SH-SY5Y (cell line): ENCODE results near the gene MBNL1.

Source experiments
- GATA2 ChIP-seq: IDR thresholded peaks from 2 replicates; pipeline ENCODE4 v1.6.1; 2011; ENCODE audit warnings: mild to moderate bottlenecking, low read depth, low read length
- GATA3 ChIP-seq: IDR thresholded peaks from 2 replicates; pipeline ENCODE4 v1.6.1; 2011; ENCODE audit warnings: low read depth, mild to moderate bottlenecking, low read length, moderate library complexity

Gene MBNL1

DNA sequence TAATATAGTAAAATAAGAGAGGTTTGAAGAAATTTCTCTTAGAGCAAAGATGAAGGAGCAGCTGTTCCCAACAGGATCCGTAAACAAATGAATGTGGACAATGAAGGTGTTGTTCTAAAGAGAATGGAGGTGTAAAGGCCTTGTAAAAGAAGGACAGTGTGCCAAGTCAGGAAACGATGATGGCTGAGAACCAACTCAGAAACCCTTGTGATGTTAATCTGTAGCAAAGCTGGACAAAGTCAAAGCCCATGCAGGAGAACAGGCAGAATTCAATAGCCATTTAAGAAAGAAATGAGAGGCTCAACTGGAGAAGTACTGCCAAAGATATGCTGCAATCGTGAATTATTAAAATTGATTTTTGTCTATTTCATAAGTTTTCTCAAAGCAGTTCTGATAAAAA lies 192.2 kb downstream of the MBNL1 start:
- TF ChIP-seq GATA3 (no peak), GATA2 (no peak)

DNA sequence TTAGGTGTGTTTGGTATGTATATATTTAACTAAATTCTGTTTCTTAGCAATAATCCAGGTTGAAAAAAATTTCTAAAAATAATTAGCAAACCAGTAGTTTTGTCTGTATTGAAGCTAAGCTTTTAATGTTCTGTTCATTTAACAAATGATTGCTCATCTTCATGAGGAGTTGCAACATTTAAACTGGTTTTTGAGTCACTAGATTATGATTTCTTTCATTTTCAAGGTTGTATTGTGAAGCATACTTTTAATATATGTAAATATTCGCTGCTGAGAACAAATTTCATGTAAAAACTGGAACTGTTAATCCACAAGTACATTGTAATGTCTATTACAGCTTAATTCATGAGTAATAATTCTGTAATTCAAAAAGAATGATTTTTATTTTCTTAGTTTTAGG lies 192.7 kb downstream of the MBNL1 start:
- TF ChIP-seq GATA3 (no peak), GATA2 (no peak)

DNA sequence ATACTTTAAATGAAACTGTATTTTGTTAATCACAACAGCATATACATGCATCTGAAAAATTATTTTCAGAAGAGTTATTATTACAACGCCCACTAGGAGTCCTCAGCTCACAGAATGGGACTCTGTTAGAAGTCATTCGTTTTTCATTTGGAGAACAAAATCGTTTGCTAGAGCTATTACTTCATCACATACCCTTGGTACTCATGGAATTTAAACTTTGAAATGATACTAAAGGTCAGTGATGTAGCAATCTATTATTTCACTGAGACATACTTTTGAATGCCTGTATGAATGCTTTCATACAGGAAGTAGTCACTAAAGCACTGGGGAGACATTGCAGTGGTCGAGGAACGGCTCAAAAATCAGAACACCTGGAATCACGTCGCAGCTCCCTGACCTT lies 198.1 kb downstream of the MBNL1 start:
- TF ChIP-seq GATA3 (no peak), GATA2 (no peak)

DNA sequence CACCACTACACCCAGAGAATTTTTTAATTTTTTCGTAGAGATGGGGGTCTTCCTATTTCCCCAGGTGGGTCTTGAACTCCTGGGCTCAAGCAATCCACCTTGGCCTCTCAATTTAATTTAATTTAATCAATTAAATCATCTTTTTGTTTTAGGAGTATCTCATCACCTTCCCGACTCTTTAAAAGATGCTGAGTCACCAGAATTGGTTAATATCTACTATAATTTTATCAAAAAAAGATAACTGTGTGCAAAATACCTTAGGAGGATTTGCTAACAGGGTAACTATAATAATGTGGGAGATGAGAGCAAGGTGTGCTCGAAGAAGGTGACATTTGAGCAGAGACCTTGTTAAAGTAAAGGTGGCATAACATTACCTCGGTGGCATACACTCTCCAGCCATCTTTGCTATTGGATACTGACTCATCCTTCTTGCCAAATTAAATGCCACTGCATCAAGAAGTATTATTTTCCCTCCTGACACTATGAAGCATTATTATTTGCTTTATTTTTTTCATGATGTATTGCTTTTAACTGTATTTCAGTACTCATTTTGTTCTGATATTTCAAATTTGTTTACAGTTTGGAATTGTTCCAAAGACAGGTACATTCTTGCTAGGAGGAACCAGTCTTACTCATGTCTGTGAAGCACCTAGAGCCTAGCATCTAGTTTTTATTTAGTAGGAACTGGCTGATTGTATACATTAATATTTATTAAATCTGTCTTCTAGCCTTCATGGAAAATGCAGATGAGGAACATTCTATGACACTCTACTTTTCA lies 200.7 kb downstream of the MBNL1 start:
- no peak for TF ChIP-seq GATA3
- TF ChIP-seq GATA2 = no peak

DNA sequence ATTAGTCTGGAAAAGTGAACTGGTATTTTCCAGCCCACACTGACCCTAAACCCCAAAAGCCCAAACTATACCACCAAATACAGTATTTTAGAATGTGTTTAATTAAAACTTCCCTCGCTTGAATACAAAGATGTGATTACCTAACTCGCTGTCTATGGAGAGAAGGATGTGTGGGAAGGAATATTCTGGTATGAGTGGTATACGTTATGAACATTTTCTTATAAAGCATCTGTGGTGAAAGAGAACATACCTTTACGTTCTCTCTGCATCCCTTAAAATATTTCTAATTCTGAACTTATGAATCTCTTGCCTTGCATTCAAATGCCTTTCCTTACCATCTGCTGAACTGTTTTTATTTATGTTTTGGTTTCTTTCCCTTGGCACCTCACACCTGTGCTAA lies 201.4 kb downstream of the MBNL1 start:
- TF ChIP-seq GATA2 = no peak
- TF ChIP-seq GATA3 = no peak

DNA sequence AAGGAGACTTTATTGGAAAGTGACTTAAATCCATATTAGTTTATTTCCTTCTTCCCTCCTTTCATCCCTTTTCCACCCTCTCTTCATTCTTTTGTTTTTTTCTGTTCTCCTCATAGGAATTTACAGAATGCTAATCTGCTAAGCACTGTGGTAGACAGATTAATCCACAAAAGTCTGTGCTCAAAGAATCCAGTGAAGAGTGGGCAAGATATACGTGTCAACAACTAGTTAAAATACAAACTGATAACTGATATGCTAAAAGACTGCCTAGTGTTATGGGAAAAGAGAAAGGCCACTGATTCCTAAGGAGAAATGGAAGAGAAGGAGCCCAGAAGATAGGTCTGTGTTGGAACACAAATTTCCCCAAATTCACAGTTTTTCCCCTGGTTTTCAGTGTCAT lies 202.2 kb downstream of the MBNL1 start:
- TF ChIP-seq GATA3 (no peak), GATA2 (no peak)

DNA sequence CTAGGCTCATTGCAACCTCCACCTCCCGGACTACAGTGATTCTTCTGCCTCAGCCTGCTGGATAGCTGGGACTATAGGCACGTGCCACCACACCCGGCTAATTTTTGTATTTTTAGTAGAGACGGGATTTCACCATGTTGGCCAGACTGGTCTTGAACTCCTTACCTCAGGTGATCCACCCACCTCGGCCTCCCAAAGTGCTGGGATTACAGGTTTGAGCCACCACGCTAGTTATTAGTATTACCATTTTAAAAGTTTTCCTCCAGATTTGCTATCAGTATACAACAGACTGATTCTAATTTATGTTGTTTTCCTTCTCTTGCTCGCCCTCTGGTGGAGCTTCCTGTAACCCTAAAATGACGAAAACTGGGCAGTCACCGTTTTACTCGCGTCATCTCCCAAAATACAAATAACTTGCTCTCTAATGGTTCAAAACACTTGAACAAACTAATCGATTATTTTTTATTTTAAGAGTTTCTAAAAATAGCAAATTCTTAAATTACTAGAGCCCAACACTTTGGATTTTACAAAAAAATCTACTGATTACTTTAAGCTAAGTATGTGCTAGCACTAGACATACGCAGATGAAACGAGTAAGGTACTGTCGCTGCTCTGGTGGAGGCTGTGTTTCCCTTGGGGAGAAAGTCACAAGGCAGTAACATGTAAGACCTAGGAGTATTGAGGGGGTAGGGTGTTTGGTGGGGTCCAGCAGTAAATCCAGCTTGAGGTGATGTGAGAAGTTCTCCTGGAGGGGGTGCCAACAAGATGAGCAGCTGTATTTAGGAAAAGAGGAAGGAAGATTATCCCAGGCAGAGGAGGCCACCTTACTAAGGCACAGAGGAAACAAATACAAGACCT lies 203.3 kb downstream of the MBNL1 start:
- TF ChIP-seq GATA3 = no peak
- no peak for TF ChIP-seq GATA2

DNA sequence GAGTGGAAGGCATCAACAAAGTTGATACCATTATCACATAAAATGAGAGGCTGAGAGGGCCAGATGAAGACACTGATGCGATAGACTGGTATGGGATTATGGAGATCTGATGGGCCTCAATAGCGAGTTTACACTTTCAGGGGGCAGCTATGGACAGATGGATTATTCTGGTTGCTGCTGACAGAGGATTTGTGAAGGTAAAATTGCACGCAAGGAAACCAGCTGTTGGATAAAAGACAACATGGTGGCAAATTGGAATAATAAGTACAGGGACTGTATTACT lies 203.9 kb downstream of the MBNL1 start:
- no peak for TF ChIP-seq GATA3
- no peak for TF ChIP-seq GATA2

DNA sequence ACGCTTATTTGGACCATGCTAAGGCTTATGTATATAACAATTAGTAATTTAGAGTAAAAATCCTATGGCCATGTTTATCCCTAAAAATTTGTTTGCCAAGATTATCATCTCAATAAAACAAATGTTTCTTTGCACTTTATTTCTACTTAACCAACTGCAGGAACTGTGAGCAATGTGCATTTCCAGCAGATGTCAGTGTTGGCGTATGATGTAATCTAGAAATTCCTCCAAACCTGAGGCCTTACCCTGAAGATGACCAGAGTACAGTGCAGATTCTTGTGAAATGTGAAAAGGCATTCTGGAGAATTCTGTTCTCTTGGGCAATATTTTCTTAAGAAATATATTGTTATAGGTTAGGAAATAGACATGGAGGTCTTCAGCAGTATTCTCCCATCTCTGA lies 205.9 kb downstream of the MBNL1 start:
- TF ChIP-seq GATA2 = no peak
- TF ChIP-seq GATA3 = no peak

DNA sequence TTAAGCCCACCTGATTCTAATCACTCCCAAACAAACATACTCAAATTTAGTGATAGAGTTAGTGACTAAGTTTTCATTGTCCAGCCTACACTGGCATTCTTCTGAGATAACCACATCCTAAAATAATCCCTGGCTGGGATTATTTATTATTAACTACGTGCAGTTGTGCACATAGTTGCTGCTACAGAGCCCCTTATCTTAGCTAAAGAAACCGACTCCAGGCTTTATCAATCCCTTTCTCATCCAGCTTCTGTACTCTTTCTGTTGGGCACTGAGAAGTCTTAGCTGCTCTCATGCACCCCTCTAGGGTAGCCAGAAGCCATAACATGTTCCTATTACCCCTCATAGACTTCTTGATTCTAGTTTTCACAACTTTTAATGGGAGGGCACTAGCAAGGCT lies 208.7 kb downstream of the MBNL1 start:
- TF ChIP-seq GATA2 (no peak), GATA3 (no peak)

DNA sequence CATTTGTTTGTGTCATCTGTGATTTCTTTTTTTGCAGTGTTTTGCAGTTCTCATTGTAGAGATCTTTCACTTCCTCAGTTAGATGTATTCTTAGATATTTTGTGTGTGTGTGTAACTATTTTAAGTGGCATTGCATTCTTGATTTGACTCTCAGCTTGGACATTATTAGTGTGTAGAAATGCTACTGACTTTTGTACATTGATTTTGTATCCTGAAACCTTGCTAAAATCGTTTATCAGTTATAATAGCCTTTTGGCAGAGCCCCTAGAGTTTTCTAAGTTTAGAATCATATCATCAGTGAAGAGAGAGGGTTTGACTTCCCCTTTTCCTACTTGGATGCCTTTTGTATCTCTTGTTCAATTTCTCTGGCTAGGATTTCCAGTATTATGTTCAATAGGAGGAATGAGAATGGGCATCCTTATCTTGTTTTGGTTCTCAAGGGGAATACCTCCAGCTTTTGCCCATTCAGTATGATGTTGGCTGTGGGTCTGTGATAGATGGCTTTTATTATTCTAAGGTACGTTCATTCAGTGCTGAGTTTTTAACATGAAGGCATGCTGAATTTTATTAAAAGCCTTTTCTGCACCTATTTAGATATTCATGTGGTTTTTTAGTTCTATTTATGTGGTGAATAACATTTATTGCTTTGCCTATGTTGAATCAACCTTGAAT lies 211.7 kb downstream of the MBNL1 start:
- no peak for TF ChIP-seq GATA3
- TF ChIP-seq GATA2 = no peak

DNA sequence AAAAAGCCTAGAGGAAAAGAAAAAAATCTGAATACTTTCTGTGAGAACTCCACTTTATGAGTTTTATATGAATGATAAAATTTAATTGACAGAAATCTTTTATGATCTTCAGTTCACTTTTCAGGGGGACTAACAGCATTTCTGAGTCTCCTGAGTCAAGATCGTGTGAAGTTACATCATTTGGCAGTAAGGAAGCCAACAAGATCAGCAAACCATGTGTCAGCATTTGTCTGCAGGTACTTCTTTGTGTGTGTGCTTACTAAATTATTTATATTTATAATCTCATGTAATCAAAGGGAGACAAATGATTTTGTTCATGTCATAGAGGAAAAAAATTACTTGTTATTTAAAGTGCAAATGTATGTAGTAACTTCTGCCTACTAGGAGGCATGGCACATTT lies 217.6 kb downstream of the MBNL1 start:
- TF ChIP-seq GATA3 = no peak
- TF ChIP-seq GATA2 = no peak

DNA sequence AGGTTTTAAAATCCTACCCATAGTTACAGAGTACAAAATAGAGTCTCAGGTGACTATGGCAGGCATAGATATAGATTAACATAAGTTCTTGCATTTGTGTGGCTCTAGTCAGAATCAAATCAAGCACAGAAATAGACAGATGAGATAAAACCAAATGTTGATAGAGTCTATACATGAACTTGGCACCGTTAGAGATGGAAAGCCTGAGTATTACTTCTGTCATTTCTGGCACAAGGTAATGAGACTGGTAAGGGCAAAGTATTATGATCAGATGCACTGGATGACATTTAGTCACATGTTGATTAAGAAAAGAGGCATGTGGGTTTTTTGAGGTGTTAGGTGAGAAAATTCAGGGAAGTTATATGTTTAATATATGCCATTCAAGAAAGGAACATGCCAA lies 219.7 kb downstream of the MBNL1 start:
- TF ChIP-seq GATA2 = no peak
- TF ChIP-seq GATA3 = no peak

DNA sequence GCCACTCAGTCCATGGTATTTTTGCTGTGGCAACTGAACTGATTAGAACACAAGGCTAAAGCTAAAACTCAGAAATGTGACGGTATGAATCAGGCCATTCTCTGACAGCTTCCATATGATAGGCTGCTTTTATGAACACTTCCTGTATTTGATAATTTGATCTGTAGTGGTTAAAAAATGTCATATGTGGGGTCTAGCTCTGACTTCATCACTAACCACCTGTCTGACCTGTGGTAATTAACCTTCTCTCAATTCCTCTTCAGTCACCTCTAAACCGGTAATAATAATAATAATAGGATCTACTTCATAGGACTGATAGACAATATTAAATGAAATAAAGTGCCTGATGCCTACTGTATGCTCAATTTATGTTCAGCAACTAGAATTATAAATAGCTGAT lies 223.2 kb downstream of the MBNL1 start:
- no peak for TF ChIP-seq GATA3
- TF ChIP-seq GATA2 = no peak

DNA sequence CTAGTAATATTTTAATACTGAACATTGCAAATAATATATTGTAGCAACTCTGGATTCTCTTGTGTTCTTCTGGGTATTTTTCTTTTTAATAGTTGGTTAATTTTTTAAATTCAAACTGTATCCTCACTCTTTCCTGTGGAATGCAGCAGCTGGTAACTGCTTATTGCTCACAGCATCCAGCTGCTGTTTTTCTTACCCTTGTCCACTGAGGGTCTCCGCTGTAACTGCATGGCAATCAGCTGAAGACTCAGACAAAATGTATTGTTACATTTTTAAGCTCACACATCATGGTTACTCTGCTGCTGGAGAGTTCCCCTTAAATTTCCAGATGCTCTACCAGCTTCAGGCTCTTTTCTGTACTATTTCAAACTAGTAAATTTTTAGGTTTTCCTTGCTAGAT lies 227.6 kb downstream of the MBNL1 start:
- TF ChIP-seq GATA3 (no peak), GATA2 (no peak)

DNA sequence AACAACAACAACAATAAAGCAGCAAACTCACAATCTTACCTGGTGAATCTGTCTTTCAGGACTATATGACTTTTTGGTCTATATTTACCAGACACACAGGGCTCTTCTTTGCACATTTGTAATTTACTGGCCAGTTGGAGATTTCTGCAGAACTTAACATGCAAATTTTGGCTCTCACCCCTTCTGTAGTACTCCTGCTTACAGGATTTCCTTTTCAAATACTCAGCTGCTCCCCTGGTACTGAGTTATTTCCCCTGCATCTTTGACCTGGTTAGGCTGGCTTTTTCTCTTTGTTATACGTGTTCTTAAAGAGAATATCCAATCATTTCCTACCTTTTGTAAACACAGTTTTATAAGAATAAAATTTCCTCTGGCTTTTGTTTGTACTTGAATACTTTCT lies 228.0 kb downstream of the MBNL1 start:
- no peak for TF ChIP-seq GATA2
- TF ChIP-seq GATA3 = no peak
